HG03060 (cell line): ENCODE measurements around the gene PTCH2.
A peak's percentile ranks its signal among the peaks of the same experiment; 100 is the strongest.
"Not testable (repeated sequence)": the region's sequence is repeated elsewhere in the genome, so short reads cannot be mapped to it uniquely, and the experiment has no call there.

Source experiments
- ATAC-seq: cut with Tn5 transposase; IDR thresholded peaks from one replicate; pipeline ENCODE4 v1.9.1; 2021; ENCODE audit warnings: low read depth, moderate number of reproducible peaks; ENCODE audit not compliant: unreplicated experiment

PTCH2 gene

DNA sequence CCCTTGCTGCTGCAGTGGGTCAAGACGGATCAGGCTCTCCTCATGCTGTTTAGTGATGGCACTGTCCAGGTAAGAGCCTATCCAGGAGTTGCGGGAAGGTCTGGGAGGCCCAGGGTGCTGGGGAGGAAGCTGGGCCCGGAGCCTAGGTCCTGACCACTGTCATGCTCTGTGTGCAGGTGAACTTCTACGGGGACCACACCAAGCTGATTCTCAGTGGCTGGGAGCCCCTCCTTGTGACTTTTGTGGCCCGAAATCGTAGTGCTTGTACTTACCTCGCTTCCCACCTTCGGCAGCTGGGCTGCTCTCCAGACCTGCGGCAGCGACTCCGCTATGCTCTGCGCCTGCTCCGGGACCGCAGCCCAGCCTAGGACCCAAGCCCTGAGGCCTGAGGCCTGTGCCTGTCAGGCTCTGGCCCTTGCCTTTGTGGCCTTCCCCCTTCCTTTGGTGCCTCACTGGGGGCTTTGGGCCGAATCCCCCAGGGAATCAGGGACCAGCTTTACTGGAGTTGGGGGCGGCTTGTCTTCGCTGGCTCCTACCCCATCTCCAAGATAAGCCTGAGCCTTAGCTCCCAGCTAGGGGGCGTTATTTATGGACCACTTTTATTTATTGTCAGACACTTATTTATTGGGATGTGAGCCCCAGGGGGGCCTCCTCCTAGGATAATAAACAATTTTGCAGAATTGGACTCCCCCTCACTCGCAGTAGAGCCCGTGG lies 37.6 kb downstream of the PTCH2 start:
- no peak for ATAC-seq

DNA sequence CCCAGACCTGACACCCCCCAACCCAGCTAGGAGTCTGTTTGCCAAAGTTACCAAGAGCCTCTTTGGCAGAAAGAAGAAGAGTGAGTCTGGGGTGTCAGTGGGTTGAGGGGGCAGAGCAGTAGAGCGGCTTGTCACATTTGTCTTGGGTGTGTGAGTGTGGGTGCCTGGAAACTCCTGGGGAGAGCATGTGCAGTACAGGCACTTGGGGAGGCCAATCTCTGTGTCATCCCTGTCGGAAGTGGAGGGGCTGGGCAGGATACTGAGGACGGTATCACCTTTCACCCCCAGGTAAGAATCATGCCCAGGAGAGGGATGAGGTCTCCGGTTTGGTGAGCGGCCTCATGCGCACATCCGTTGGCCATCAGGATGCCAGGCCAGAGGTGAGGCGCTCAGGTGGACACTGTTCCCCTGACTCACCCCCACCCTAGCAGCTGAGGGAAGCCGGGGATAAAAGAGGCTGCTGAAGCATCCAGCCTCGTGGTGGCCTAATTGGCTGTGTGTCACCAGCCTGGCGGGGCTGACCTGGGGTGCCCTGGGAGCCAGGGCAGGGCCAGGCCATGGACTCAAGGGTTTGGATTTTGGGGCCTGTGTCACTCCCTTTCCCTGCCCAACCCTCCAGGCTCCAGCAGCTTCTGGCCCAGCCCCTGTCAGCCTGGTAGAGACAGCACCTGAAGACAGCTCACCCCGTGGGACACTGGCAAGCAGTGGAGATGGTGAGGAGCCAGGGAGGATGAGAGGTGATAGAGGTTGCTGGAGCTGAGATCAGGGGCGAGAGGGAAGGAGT lies 39.5 kb downstream of the PTCH2 start:
- no peak for ATAC-seq

DNA sequence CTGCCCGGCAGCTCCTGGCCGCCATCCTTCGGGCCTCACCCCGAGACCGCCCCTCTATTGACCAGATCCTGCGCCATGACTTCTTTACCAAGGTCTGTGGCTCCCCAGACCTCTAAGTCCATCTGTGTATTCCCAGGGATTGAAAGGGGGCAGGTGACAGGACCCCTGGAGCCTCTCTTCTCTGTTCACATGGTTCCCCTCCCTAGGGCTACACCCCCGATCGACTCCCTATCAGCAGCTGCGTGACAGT lies 40.1 kb downstream of the PTCH2 start:
- ATAC-seq: no peak

DNA sequence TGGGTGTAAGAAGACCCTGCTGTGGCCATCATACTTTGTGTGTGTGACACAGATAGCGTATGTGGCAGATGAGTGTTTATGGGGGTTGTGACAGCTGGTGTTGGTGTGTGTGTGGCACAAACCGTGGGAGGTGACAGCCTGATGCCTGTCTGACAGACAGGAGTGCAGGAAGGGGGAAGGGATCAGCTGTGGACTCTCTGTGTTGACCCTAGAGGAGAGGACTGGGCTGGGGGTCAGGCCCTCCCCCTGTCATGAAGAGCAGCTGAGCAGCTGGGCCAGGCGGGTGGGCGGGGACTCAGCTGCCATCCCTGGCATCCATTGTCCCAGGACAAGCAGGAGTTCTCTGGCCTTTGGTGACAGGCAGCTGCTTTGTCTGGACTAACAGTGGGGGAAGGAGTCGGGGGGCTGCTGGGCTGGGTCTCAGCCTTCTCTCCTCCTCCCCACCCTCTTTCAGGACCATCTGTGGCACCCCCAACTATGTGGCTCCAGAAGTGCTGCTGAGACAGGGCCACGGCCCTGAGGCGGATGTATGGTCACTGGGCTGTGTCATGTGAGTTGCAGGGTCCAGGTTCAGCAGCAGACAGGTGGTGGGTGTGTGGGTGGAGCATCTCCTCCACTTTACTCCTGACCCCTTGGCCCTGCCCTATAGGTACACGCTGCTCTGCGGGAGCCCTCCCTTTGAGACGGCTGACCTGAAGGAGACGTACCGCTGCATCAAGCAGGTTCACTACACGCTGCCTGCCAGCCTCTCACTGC lies 40.6 kb downstream of the PTCH2 start:
- ATAC-seq: no peak

DNA sequence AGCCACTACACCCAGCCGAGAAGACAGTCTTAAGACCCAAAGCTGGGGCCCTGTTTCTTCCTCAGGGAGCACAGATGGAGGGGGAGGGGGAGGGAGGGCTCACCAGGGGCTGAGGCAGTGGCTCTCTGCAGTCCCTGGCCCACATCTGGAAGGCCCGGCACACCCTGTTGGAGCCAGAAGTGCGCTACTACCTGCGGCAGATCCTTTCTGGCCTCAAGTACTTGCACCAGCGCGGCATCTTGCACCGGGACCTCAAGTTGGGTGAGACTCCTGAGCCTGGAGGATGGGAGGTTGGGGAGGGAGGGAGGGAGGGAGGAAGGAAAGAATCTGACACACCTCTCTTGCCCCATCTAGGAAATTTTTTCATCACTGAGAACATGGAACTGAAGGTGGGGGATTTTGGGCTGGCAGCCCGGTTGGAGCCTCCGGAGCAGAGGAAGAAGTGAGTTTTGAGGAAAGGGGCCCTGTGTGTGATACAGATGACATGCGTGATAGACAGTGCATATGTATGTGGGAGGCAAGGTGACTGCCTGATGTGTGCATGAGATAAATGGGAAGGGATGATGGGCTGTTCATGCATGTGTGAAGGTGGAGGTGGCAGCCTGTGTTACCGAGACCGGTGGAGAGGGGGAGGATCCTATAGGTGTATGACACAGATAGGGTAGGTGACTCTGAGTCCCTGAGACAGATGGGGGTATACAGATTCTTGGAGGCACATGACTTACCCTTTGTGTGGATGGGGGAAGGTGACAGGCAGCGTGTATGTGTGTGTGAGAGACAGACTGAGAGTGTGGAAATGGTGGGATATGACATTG lies 41.4 kb downstream of the PTCH2 start:
- ATAC-seq: no peak

DNA sequence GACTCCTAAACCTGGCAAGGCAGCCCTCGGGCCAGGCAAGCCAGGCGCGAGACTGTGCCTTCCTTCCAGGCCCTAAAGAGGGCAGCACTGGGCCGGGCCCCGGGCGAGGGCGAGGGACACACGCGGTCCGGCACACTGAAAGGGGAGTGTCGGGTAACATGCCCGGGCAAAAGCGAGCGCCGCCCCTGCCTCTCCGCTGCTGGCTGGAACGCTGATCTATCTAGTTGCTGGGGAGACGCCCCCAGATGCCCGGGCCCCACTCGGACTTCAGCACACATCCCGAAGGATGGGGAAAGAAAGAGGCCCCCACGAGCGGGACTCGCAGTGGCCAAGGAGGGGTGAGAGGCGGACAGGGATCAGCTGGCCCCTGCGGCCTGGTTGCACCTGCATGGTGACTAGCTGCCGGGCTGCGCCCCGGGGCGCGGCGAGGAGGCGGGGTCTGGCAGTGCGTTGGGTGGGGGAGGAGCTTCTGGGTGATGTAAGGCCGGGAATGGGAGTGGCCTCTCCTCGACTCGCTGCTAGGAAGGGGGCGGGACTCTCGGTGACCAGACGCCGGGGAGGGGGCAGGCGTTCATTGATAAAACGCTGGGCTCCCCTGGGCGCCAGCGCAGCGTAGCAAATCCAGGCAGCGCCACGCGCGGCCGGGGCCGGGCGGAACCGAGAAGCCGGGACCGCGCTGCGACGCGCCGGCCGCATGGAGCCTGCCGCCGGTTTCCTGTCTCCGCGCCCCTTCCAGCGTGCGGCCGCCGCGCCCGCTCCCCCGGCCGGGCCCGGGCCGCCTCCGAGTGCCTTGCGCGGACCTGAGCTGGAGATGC lies 43.1 kb downstream of the PTCH2 start, which contains the start of gene PLK3:
Gene PLK3 (plus strand): TSS at position 608 of the 815 bp plus-strand sequence. CDS start 87 bp downstream, at position 695.
- ATAC-seq: peak; percentile 59

DNA sequence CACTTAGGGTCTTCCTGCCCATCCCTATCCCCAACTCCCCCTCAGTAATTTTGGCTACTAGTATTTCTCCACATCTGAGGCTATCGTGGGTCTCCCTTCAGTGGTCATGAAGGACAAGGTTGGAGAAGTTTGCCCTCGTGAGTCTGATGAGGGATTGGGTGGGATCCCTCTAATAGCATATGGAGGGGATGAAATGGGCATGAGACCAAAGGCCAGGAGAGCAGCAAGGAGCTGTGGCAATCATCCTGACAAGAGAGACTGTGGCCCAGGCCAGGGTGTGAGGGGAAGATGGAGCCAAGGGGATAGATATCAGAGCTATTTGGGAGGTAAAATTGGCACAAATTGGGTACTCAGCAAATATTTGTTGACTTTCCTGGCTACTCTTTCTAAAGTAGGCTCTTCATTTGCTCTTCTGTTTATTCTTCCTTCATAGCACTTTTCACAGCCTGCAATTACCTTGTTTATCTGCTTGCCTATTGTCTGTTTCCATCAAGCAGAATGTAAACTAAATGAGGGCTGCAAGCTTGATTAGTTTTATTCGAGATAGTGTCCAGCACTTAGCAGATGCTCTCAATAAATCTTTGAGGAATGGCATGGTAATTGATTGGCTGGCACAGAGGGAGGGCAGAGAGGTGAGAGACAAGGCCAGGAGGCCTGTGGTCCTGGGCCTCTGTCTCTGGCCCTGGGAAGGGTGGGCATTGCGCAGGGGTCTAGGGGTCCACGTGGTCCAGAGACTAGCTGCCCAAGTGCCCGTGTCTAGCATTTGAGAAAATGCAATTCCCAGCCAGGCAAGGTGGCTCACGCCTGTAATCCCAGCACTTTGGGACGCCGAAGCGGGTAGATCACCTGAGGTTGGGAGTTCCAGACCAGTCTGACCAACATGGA lies 44.3 kb downstream of the PTCH2 start:
- ATAC-seq: no peak

DNA sequence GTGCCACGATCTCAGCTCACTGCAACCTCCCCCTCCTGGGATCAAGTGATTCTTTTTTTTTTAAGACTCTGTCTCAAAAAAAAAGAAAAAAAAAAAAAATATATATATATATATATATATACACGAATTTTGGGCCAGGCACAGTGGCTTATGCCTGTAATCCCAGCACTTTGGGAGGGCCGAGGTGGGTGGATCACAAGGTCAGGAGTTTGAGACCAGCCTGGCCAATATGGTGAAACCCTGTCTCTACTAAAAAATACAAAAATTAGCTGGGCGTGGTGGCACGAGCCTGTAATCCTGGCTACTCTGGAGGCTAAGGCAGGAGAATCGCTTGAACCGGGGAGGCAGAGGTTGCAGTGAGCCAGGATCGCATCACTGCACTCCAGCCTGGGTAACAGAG lies 45.2 kb downstream of the PTCH2 start:
- not testable (repeated sequence) for ATAC-seq

DNA sequence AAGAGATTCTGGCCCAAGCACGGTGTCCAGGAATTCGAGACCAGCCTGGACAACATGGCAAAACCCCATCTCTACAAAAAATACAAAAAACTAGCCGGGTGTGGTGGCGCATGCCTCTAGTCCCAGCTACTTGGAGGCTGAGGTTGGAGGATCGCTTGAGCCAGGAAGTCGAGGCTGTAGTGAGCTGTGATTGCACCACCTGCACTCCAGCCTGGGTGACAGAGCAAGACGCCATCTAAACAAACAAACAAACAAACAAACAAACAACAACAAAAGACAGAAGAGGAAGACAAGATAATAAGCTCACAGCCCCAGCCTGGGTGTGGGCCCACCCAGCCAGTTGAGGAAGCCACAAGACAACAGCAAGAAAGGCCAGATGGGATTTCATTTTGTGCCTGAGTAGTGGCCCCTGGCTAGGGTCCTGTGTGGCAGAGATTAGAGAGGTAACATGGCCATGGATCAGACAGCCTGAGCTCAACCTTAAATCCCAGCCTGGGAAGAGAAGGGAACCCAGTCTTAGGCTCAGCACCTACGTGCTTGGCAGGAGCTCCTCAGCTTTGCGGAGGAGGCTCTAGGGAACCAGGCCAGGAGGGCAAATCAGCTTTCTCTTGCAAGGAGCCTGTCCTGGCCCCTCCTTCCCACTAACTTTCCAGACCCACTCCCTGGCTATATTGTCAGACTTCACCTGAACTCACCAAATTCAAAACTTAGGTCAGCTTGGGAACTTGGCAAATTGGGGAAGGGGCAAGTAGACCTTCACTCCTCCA lies 50.1 kb downstream of the PTCH2 start:
- ATAC-seq: no peak

DNA sequence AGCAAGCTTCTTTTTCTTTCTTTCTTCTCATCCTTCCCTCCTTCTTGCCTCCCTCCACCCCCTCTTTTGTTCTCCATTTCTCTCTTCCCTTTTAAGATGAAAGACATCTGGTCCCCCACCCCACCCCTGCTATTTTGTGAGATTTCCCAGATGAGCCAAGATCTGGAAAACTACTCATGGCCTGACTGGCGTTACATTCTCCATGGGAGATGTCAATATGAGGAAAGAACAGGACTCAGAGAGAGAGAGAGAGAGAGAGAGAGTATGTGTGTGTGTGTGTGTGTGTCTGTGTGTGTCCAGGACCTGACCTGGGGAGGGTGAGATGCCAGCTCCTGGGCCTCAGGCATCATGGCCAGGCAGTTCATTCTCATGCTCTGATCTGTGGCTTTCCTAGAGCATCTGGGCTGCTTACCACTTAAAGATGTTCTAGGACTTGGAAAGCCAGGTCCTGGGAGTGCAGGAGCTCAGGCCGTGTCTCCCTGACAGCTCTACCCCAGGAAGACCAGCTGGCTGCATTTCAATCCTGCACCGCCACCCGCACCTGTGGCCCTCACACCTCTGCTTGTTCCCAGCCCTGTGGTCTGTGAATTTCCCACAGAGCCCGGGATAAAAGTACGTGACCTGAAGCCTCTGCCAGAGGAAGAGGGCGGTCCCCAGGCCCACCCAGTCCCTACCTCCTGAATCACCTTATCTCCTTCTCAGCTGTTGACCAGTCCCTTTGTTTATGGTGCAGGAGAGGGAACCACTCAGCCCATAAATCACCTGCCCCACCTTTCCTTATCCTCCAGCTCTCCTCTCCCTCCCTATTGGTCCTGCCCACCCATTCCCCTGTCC lies 51.9 kb downstream of the PTCH2 start:
- ATAC-seq: no peak

DNA sequence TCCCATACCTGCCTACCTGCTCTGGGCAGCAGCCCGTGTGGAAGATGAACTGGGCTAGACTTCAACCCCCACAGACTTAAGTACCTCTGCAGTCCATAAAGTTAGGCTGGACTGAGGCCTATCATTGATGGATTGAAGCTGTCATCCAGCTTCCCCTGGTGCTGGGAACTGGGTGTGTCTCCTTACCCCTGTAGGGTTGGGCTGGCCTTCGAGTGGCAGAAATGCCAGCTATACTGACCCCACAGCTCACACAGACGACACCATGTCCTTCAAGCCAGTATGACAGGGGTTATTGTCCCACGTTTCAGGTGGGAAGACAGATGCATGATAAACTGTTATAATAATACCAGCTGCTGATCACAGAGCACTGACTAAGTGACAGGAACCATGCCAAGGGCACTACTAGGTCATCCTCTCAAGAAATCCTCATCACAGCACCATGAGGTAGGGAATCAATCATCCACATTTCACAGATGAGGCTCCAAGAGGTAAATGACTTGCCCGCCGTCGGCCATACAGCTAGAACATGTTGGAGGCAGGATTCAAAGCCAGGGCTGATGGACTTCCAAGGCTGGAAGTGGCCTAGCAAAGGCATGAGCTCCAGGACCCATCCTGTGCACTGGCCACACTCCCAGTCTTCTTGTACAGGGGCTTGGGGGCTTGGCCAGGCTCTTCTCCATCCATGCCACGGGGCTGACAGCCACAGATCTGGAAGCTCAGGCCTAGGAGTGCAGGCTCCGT lies 54.8 kb downstream of the PTCH2 start, which contains the start of gene BEST4:
Gene BEST4 (minus strand): TSS at position 51 of the 741 bp plus-strand sequence. CDS start 465 bp downstream, outside the sequence.
- ATAC-seq: no peak

DNA sequence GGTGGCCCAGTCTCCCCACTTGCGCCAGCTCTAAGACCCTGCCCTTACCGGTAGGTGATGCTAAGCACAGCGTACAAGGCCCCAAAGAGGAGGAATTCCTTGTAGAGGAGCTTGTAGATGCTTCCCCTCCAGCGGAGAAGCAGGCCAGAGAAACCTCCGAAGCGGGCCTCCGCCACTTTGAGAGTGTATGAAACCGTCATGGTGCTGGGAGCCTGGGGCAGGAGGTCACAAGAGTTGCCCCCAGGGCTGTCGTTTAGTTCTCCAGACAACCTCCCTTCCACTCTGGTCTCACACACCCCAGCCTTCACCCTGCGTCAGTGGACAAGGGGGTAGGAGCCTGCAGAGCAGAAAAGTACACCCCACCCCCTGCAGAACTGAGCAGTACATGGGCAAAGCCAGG lies 55.5 kb downstream of the PTCH2 start:
- ATAC-seq: no peak

DNA sequence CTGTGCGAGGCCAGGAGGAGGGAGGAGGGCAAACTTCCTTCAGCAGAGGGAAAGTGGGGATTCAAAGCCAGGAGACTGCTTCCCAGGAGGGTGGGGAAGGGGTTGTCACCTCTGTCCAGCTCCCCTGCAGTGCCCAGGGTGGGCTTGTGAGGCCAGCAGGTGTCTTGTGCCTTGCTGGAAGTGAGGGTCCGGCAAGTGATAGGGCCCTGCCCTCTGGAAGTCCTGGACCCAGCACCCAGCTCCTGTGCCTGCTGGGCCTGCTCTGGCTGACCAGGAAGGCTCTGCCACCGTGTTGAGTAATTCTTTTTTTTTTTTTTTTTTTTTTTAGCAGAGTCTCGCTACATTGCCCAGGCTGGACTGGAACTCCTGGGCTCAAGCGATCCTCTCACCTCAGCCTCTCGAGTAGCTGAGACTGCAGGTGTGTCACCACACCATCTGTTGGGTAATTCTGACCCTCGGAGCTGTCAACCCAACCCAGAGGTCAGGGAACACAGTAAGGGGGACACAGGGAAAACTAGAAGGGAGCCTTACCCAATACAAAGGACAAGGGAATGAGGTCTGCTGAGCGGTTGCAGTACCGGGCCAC lies 56.1 kb downstream of the PTCH2 start:
- ATAC-seq: no peak

DNA sequence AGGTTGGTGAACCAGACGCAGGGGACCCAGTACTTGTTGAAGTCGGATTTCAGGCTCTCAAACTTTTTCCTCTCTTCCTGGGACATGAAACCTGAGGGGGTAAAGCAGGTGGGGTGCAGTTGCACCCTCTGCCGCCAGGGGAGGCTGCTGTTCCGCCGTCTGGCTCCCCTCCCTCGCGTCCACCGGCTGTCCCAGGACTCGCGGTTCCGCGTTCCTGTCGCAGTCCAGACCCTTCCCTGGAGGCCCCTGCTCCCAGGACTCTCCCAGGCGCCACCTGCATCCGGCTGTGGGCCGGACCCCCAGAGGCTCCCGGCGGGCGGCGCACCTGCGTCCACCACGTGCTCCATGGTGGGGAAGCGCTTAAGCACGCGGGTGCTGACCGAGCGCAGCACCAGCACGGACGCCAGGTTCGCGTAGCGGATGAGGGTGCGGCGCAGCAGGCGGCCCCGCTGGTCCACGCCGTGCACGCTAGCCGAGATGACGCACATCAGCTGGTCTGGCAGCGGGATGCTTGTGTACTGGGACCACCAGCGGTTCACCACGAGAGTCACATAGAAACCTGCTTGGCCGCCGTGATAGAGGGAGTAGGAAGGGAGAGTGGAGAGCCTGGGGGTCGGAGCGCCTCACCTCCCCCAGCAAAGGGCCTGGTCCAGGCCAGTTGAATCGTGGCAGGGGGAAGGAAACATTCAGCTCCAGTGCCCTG lies 56.8 kb downstream of the PTCH2 start:
- ATAC-seq: no peak

DNA sequence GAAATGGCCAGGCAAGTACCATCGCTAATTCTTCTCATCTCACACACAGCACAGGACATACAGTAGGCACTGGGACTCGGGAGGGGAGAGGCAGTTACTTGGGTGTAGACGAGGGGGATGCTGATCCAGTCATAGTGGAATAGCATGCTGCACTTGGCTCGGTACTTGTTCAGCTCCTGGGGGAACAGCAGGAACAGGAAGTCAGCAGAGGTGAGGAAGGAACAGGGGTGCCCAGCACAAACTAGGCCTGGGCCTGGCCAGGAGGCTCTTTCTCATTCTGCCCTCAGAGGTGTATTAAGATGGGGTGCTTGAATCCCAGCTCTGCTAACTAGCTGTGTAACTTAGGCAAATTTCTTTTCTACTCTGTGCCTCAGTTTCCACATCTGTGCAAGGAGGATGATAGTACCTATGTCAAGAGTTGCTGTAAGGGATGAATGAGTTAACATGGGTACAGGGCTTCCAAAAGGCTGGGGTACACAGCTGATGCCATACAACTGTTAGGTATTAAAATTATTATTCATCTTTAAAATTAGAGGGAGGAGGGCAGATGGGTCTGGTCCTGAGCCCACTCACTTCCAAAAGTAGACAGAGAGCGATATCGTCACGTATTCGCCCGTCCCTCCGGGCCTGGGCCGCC lies 57.4 kb downstream of the PTCH2 start:
- ATAC-seq: no peak
